HL-60 (cell line): ENCODE results near the gene SHISA6.

ENCODE experiments used
- CTCF ChIP-seq: IDR thresholded peaks from one replicate; pipeline ENCODE4 v1.5.1; 2011; ENCODE audit warnings: low read length, control low read depth, inconsistent platforms; ENCODE audit not compliant: insufficient read depth
- POLR2AphosphoS5 ChIP-seq: IDR thresholded peaks from 2 replicates; pipeline ENCODE4 v1.6.1; 2012; ENCODE audit warnings: low read depth

- no peak for TF ChIP-seq CTCF
- TF ChIP-seq POLR2AphosphoS5: no peak
Measured at GRCh38 chr17:11239379-11239970, 1.5 kb upstream of the SHISA6 start.
